CD1c-positive myeloid dendritic cell (primary cell): ENCODE measurements around the gene MFNG.

Experiments used
- DNase-seq: peaks from one replicate; pipeline ENCODE4 v3.0.0-alpha.2; 2016; ENCODE audit errors: extremely low spot score

The MFNG gene

GRCh38 chr22:37493979-37494378 is 7.8 kb upstream of the MFNG start:
- no peak for DNase-seq

GRCh38 chr22:37492428-37493344 is 6.5 kb upstream of the MFNG start:
- peak; percentile 92 for DNase-seq

GRCh38 chr22:37491559-37492427 is 5.6 kb upstream of the MFNG start:
- DNase-seq = no peak

GRCh38 chr22:37491106-37491505 is 4.9 kb upstream of the MFNG start:
- DNase-seq = no peak

GRCh38 chr22:37489983-37490382 is 3.8 kb upstream of the MFNG start:
- no peak for DNase-seq

- no peak for DNase-seq
These were observed 2.4 kb upstream of the MFNG start for GRCh38 chr22:37488337-37489135.

- peak; percentile 33 for DNase-seq
These were observed 1.4 kb upstream of the MFNG start for GRCh38 chr22:37487571-37487970.

- no peak for DNase-seq
These were observed 945 bp upstream of the MFNG start for GRCh38 chr22:37487129-37487528.

- DNase-seq = no peak
These were observed 575 bp downstream of the MFNG start for GRCh38 chr22:37485395-37486223.

- peak; percentile 93 for DNase-seq
These were observed 1.4 kb downstream of the MFNG start for GRCh38 chr22:37484480-37485394.

GRCh38 chr22:37483050-37483449 is 3.1 kb downstream of the MFNG start:
- DNase-seq = no peak

GRCh38 chr22:37482244-37482643 is 3.9 kb downstream of the MFNG start:
- no peak for DNase-seq

- no peak for DNase-seq
These were observed 4.8 kb downstream of the MFNG start for GRCh38 chr22:37481347-37481907.

- peak; percentile 55 for DNase-seq
These were observed 5.5 kb downstream of the MFNG start for GRCh38 chr22:37480387-37481346.

GRCh38 chr22:37479196-37479595 is 7.0 kb downstream of the MFNG start:
- no peak for DNase-seq

GRCh38 chr22:37476389-37477329 is 9.5 kb downstream of the MFNG start:
- DNase-seq = no peak

GRCh38 chr22:37474447-37475090 is 11.6 kb downstream of the MFNG start:
- no peak for DNase-seq
